Hepatocyte (in vitro differentiated cells): Measurements from ENCODE around the gene GGA3.
"Not testable (repeated sequence)": the region's sequence is repeated elsewhere in the genome, so short reads cannot be mapped to it uniquely, and the experiment has no call there.

Experiments
- CTCF ChIP-seq: fragments of 200-600 bp; sonication (generic); IDR thresholded peaks from 2 replicates; pipeline ENCODE4 v1.5.1; 2016; ENCODE audit warnings: antibody characterized with exemption, mild to moderate bottlenecking; ENCODE audit not compliant: poor library complexity
- EZH2 ChIP-seq: fragments of 200-600 bp; sonication (generic); IDR thresholded peaks from 2 replicates; pipeline ENCODE4 v1.6.1; 2016; ENCODE audit warnings: antibody characterized with exemption, mild to moderate bottlenecking, borderline replicate concordance
- EZH2phosphoT487 ChIP-seq: fragments of 200-600 bp; sonication (generic); IDR thresholded peaks from one replicate; pipeline ENCODE4 v1.6.1; 2018; ENCODE audit warnings: antibody characterized with exemption, mild to moderate bottlenecking, low read depth, moderate library complexity; ENCODE audit not compliant: unreplicated experiment, severe bottlenecking

GRCh38 chr17:75292810-75293448, 31.5 kb upstream of the GGA3 start:
- not testable (repeated sequence) for TF ChIP-seq CTCF, EZH2, EZH2phosphoT487
